IPS DF 19.7 (cell line): ENCODE data around the gene NLGN1.

Experiments used
- DNase-seq: peaks from one replicate; pipeline ENCODE4 v3.0.0-alpha.2; 2013; ENCODE audit warnings: low read depth, low spot score

The NLGN1 gene

DNA sequence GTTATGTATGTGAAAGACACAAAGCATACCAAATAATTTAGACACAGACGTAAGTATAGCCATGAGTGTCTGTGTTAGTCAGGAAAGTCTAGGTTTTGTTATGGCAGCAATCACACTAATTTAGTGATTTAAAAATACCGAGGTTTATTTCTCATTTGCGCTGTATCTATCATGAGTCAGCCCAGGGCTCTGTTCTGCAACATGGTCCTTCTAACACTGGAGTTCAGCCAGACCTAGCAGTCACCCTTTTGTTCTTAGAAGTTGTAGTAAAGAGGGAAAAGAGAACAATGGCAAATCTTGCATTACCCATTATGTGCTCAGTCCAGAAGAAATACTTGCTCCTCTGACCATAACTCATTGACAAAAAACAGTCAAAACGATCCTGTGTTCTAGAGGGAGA lies 311.5 kb downstream of the NLGN1 start:
- DNase-seq, result no peak

DNA sequence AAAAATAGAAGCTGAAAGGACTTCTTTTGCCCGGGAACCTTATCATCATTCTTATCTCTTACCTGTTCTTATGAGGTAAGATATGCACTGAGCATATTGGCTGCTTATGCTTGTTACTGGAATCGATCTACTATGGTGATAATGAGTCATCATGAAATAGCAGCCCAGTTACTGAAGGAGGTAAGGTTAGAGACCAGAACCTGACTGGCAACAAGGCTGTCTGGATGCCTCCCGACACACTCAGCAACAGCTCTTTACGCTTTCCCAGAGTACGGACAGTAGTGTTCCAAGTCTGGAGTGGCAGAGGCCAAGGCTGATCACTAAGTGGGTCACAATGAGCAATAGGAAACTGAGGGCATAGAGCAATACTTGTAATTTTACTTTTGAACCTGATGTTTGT lies 314.1 kb downstream of the NLGN1 start:
- no peak for DNase-seq

DNA sequence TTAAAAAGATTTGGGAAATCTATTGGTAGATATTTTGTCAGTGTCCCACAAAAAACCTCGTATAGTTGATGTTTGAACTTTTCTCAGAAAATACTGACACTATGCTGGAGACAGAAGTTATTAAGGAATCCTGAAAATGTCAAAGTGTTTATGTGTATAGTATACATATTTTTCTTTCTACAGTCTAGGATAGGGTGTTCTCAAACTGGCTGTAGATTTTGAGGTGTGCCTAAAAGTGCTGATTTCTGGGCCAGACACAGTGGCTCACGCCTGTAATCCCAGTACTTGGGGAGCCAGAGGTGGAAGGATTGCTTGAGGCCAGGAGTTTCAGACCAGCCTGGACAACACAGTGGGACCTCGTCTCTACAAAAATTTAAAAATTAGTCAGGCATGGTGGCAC lies 322.0 kb downstream of the NLGN1 start:
- DNase-seq, result no peak

DNA sequence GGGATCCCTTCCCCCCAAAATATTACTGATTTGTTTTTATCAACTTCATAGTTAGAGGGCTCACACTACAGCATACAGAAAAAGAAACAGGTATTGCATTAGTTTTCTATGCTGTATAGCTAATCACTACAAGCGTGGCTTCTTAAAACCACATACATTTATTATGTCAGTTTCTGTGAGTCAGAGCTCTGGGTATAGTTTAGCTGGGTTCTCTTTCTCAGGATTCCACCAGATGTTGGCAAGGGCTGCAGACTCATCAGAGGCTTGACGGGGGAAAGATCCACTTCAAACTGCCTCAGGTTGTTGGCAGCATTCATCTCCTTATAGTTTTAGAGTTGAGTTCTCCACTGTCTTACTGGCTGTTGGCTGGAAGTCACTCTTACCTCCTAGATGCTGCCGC lies 328.0 kb downstream of the NLGN1 start:
- DNase-seq, result no peak

DNA sequence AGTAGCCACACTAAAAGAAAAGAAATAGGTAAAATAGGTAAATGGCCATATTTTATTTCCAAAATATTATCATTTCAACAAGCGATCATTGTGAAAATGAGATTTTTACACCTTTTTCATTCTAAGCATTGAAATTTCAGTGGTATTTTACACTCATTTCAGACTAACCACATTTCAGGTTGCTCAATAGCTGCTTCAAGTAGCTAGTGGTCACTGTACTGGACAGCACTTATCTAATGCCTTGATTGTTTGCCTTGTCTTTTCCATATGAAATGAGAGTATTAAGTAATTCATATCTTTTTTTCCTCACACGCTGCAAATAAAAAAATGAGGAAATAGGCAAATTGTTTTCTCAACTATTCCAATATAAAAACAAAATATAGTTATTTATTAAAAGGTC lies 332.8 kb downstream of the NLGN1 start:
- no peak for DNase-seq

DNA sequence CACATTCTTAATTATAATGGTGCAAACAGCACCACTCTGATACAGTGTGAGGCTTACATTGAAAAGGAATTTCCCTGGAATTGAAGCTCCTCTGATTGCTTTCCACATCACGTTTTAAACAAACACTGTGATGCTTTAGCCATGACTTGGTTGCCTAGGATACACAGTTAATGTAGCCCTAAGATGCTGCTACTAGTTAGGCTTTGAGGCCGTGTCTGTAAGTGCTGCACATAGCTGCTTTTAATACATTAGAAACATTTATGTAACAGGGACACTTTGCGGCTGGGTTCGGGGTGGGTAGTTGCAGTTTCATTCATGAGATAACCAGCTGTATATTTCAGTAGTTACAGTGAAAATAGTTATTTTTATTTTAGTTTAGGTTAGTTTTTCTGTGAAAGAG lies 334.7 kb downstream of the NLGN1 start:
- no peak for DNase-seq

DNA sequence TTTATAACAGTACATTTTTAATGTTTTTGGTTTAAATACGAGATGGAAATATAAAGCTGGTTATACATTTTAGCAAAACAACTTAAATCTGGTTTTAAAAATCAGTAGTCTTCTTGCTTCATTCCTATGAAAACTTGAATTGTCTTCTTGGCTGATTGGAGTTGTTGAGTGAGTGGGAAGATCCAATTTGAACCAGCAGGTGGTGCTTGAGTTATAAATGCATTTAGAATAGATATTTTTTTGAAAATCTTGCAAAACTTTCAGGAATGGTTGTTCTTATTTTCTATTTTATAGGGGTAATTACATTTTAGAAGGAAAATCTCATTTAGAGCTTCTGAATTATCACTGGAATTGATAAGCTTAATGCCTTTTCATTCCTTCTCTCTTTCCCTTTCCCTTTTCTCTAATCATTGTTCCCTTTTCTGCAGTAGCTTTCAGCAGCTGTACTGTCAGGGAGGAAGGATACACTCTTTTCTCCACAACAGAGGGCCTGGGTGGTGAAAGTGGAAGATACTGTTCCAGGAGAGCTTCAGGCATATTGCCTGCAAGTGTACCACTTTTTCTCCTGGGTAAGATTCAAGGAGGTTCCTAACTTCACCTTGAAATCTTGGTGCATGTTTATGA lies 335.6 kb downstream of the NLGN1 start:
- no peak for DNase-seq

DNA sequence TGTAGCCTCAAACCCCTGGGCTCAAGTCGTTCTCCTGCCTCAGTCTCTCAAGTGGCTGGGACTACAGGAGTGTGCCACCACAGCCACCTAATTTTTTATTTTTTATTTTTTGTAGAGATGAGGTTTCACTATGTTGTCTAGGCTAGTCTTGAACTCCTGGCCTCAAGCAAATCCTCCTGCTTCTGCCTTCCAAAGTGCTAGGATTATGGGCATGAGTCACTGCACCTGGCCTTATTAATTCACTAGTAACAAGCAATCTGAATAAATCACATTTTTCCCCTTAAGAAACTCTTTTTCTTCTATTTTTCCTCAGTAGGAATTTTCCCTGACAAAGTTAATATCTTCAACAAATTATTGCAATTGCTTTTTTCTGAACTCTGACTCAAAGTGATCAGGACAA lies 336.9 kb downstream of the NLGN1 start:
- DNase-seq, result no peak

DNA sequence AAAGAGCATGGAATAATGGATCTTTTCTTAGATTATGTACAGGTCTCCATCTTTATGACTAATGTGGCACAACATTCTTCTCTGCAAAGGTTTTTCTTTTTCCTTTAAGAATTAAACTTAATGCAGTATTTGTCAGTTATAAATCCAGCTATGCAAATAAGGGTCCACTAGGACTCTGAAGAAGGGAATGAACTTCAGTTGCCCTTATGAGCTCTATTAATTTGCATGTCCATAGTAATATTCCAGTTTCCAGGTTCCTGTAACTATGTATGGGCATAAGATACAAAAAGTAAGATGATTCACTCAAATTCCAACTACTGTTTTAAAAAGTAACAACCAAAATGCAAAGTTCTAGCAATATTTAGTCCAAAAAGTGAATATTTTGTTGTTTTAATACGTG lies 337.4 kb downstream of the NLGN1 start:
- no peak for DNase-seq

DNA sequence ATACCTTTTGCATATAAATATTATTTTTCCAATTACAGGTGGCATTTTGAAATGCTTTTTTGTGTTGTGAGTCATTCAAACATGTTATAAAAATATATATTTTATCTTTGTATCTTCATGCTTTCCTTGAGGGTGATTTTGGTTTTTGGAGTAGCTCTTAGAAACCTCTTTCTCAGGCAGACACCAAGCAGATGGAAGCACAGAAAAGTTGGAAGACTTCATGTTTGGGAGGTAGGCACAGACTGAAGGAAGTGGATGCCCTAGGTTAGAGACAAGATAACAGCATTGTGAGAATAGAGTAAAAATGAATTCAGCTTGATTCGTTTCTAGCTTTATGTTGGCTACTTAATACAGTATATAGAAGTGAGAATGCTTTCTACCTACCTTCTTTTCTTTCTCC lies 338.3 kb downstream of the NLGN1 start:
- DNase-seq, result no peak

DNA sequence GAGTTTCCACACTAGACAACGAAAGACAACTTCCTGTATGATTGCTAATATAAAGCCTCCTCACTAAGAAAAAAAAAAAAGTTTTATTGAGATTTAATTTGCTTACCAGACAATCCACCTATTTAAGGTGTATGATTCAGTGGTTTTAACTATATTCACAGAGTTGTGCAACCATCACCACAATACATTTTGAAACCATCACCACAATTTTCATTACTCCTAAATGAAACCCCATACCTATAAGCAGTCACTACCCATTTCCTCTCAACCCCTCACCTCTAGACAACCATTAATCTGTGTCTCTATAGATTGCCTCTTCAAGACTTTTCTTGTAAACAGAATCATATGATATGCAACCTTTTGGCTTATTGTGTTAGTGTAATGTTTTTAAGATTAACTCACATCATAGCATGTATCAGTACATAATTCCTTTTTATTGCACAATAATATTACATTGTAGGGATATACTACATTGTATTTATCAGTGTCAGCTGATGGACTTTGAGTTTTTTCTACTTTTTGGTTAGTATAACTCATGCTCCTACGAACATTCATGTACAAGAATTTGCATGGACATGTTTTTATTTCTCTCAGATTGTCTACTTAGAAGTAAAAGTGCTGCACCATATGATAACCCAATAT lies 339.7 kb downstream of the NLGN1 start:
- no peak for DNase-seq

DNA sequence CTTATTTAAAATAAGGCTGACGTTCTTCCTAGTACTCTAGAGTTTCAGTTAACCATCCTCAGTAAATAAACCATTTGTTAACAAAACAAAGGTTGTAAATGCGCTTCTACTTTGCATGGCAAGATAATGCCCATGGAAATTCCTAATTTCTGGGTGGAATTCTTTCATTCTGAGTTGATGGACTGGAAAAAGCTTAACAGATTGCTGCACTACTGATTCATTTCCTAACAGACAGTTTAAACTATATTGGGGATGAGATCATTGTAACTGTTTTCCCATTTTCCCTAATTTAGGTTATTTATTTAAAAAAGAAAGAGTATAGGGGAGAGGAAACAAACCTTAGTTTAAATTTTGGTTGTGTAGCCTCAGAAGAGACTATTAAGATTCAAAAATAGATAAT lies 342.2 kb downstream of the NLGN1 start:
- no peak for DNase-seq

DNA sequence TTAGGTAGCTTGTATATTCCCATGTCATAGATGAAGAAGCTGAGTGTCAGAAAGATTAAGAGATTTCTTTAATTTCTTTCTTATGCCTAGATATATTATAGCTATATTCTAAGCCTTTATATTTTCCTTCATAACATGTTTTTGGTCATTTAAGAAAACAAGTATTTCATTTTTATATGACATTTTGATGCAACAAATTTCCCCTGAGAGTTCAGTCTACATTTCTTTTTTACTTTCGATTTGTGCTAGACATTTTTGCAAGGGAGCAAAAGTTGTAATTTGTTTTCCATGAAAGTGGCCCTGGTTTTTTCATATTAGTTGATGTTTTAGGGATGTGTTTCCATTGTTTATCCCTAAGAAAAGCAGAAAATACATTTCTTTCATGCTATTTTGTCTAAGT lies 344.9 kb downstream of the NLGN1 start:
- DNase-seq, result no peak

DNA sequence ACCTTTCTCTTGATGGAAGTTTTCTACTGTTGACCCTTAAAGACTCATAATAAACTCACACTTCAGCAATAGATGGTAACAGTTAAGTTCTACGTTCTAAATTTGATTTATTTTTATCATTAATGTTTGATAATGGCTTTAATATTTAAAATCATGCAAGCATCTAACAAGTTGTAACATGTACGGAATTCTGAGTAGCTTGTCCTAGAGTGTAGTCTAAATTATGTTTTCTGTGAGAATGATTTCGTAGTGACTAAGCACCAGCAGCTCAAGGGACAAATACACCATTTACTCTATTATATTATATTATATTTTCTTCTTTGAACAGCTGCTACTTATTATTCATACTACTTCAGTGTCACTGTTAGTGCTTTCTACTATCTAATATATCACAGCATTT lies 345.6 kb downstream of the NLGN1 start:
- DNase-seq, result no peak

DNA sequence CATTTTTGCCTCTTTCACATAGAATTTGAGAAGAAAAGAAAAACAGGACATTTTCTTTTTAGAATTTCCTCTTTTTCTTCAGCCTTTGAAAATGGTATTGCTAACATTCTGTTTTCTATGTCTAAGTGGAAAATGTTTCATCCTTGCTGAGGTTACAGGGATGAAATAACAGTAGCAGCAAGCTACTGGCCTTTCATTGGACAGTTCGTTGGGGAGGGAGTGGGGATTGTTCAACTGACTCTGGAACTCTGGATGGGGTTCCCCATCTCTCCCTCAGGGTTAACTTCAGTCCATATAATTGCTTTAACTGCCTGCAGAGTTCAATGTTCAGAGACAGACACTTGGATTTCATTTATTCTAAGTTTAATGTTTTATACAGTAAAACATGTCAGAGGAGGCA lies 346.0 kb downstream of the NLGN1 start:
- no peak for DNase-seq

DNA sequence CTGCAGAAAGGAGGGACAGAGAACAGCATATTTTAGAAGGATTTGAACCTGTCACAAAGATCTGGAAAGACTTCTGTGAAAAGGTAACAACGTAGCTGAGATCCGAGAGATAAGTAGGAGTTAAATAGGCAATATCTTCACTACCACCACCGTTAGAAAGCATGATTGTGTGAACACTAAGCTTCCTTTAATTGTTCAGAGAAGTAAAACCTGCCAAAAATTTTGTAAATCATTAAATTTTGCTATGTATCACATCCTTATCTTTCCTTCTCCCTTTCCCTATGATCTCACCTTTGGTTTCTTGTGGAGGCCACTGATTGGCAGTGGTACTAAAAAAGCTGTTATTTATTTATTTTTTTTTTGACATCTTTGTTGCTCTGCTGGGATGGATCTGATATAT lies 346.9 kb downstream of the NLGN1 start:
- DNase-seq, result no peak

DNA sequence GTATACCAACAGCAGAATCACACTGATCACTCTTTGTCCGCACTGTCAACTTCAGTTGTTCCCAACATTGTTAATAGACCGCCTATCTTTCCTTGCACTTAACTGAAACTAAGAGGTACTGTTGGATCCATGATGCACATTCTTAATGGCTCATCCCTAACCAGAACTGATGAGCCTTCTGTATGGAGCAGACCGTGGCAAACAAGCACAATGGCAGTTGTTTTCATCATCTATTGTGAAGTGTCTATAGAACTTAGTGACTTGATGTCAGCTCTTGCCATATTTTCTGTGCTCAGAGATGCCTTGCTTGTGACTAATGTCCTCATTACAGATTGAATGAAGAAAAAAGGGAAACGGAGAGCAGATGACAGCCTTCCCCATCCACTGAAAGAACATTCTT lies 347.4 kb downstream of the NLGN1 start:
- no peak for DNase-seq

DNA sequence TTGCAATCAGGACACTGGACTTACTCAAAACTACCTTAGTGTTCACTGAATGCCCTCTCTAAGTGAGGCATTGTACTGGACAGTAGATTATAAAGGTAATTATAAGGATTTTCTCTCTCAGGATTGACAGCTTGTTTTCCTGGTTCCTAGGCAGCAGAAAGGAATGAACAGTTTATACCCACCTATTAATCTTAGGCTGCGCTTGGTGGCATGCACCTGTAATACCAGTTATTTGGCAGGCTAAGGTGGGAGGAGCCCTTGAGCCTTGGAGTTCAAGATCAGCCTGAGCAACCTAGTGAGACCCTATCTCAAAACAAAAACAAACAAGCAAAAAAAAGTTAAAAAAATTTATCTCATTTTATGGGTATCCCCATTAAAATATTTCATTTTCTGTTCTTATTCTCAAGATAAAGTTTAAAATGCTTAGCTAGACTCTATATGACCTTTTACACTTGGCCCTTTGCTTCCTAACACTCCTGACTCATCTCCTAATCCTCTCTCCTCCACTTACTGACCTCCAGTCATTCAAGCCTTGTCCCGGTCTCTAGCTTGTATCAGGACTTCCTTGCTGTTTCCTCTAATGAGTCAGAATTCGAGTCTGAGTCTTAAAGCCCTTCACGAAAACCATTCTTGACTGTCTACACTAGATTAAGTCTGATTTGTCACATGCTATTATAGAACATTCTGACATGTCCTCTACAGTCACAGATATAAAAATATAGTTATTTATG lies 348.6 kb downstream of the NLGN1 start:
- no peak for DNase-seq

DNA sequence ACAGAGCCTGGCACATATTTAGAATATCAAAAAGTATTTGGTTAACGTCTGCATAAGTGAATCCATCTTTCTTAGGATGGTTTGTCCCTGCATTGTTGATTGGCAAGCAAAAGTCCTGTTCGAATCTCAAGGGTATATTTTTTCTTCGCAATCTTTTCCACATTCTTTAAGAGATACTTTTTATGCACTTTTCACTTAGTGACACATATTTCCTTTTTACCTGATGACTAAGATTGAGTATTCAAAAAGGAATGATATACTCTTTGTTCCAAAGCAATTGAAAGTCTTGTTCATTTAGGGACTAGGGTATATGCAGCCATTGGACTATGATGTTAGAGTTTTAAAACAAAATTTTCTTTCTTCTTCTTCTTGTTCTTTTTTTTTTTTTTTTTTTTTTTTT lies 349.9 kb downstream of the NLGN1 start:
- no peak for DNase-seq

DNA sequence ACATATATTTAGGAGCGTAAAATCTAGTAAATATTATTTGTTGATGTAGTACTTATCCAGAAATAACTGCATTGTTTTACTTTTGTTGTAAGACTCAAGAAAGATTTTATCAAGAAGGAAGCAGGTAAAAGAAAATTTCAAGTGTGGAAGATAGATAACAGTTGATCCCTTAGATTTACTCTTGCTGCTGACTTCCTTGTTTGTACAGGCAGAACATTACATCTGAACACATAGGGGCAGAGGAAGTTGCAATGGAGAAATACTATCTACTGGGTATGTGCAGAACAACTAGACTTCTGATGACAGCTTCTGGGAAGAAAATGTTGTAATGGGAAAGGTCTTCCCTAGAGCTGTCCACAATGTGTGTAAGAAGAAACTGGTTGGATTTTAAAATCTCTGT lies 350.6 kb downstream of the NLGN1 start:
- no peak for DNase-seq

DNA sequence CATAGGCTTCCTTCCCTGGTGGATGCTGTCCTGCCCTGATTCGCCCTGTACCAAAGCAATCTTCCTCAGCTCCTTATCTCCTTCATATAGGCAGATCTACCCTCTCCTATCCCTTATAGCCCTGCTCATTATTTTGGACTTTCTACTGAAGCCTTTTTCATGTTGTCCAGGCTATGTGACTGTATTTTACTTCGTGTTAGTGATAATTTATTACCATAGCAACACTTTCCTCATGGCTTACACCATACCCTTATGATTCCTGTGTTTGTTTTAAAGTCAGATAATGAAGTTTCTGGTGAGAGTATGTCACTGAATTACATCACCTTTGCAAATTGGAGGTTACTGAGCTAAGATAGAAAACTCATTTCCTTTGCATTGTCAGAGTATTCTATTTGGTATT lies 352.6 kb downstream of the NLGN1 start:
- no peak for DNase-seq

DNA sequence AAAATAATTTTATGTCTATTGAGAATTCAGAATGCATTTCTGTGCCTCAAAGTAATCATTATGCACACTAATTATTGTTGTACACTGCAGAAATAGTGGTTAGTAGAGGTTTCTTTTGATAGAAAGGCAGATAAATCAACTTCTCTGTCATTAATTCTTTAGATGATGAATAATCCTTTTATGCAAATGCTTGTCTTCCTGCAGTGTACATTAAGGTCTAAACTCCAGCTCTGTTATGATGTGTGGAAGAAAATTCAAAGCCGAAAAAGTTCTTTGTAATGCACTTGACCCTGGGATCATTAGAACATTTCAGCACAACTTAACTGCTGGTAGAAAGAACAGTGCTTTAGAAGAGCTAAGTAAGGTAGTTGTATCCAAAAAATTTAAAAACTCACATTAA lies 353.0 kb downstream of the NLGN1 start:
- DNase-seq, result no peak

DNA sequence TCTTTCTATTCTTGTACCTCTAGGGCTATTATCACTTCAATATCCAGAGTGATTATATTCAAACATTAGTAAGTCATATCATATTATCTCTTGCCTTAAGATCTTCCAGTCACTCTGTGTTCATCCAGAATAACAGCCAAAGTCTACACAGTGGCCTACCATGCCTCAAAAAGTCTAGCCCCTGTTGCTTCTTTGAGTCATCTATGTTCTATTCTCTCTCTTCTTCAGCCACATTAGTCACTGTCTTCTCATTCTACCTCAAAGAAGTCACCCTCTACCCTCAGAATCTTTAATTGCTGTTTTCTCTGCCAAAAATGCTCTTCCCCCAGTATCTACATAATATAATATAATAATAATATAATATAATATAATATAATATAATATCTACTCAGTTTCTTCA lies 356.0 kb downstream of the NLGN1 start:
- DNase-seq, result no peak
